Stimulated activated CD8-positive, alpha-beta memory T cell treated with anti-CD3 and anti-CD28 coated beads, Interleukin-7, amount 100 ng/mL, for 1 hour (primary cell): ENCODE measurements around the gene HOXC6.
A peak's percentile ranks its signal among the peaks of the same experiment; 100 is the strongest.

ENCODE experiments used
- DNase-seq, 2 donors: peaks; one replicate each; pipeline ENCODE4 v3.0.0-alpha.2; 2020; ENCODE audit warnings: low read depth in 2 of 2

Gene HOXC6

GRCh38 chr12:54002278-54002914 is 25.8 kb upstream of the HOXC6 start:
- DNase-seq = no peak

DNA sequence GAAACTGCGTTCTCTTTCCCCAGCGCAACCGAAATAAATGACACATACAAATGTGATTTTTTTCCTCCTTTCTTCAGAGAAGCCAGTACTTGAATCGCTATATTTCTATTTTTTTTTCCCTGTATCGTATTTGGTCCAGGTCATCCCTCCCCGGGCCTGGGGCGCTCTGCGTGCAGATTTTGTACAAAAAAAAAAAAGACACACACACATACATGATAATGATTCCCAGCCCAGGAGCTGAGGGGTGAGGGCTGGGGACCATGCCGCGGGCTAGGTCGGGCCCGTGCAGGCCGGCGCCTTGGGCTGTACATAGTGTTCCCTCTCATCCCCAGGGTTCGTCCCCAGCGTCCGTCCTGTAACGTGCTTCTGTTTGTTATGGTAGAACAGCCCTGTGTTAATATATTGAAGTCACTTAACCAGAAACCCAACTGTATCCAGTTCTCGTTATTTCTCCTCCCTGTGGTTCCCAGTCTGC is 25.3 kb upstream of the HOXC6 start:
- no peak for DNase-seq

DNA sequence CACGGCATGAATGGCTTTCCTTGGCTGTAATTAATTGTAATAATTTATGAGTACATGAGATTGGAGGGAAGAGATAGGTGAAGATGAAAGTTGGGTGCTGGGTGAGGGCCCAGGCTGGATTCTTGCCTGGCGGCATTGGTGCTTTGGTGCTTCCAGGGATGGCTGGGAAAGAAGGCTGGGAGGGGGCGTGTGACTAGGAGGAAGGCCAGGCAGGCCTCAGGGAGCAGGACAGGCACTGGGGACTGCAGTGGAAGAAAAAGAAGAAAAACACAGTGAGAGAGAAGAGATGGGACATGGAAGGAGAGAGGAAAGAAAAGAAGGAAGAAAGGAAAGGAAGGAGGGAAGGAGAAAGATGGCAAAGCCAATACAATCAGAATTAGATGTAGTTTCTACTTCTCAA is 24.6 kb upstream of the HOXC6 start:
- DNase-seq = no peak

DNA sequence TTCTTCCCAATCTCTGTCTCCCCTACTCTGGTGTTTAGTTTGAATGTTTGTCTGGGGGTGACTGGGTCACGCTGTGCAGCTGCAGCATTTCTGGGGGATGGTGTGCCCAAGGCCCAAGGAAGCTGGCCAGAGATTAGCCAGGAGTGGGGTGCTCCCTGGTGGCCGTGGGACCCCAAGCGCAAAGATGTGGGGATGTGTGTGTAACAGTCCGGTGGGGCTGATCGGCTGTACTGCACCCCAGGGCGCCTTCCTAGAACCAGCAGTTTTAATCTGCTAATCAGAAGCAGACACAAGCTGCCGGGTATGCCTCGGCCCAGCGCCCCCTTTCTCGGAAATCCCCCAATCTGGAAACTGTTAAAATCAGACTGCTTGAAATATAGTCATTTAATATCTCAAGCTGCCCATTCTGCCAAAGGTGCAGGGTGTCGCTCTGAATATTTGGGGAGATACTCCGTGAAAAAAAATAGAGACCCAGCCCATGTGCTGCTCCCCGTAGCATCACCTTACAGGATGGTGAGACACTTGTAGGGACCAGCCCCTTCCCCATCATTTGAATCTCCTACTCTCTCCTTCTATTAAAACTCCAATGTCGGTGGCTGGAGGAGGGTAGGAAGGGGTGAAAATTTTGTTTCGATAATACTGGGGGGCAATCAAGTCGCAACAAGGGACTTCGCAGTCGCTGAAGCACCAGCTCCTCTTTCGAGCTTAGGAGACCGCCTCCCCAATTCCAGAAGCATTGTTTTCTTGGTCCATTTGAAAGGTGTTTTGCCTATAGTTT is 24.0 kb upstream of the HOXC6 start:
- DNase-seq = no peak

DNA sequence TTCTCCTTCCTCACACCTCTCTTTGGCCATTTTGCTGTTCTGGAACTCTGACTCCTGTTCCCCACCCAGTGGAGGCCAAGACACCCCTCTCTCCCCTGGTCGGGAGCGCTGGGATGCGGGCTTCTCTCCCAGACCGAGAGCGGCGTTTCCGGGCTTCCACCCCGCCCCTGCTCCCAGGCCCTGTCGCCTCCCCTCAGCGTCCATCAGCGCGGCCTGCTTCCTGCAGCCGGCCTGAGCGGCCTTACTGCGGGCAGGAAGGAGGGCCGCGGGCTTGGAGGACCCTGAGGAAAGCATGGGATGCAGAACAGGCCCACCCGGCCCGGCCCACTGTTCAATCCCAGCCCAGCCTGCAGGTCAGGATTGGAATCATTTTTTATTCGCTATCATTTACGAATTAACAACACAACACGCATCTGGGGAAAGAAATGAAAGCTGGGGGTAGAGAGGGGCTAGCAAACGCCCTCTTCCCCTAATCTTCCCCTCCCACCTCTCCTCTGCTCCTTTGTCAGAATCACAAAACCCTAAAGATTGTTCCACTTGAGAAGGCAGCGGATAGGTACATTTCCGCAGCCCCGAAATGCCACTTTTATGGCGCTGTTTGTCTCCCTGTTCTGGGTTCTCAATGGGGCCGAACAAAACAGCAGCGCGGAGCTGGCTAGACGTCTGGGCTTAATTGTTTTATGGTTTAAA is 23.3 kb upstream of the HOXC6 start:
- DNase-seq = no peak

DNA sequence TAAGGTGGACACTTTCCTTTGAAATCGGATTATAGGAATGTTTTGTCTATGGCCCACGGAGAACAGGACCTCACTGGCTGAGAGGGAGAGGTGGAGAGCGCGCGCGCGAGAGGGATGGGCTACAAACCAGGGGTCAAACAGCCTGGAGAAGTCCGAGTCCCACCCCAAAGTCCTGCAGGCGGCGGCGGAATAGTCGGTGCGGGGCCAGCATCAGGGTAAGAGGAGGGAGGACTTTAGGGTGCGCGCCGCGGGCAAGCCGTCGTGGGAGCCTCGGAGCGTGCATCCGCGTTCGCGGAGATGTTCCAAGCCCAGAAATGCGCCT is 22.7 kb upstream of the HOXC6 start:
- no peak for DNase-seq

DNA sequence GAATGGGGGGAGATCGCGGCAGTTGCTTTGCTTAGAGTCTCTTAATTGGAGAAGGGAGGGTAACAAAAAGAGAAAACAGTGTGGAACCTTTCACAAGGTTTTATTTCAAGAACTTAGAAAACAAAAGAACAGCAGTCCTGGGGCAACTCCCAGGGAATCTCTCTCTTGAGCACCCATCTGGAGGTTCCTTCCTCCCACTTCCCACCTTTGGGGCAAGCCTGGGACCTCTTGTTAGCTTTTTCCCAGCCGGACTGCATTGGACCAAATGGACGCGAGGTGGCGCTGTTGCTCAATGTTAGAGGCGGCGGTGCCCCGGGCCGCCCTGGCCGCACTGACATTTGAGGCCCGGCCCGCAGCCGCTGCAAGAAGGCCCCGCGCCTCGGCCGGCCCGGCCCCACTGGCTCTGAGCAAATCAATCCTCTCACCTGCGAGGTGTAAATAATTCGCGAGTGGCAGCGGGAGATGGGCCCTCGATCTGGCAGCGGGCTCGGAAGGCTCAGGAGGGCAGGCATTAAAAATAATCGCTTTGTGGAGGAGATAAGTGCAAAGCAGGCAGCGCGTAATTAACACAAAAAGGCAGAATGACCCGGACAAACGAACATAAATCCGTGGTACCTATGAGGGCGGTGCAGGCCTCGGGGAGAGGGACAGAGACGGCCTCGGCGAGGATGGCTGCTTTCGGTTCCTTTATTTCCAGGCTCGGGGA is 22.2 kb upstream of the HOXC6 start:
- peak; percentile 70 to 78 for DNase-seq

- no peak for DNase-seq
These were observed 21.6 kb upstream of the HOXC6 start for GRCh38 chr12:54006559-54007220.

- no peak for DNase-seq
These were observed 20.5 kb upstream of the HOXC6 start for GRCh38 chr12:54007538-54008259.

GRCh38 chr12:54008260-54008552 is 20.0 kb upstream of the HOXC6 start:
- DNase-seq = no peak

DNA sequence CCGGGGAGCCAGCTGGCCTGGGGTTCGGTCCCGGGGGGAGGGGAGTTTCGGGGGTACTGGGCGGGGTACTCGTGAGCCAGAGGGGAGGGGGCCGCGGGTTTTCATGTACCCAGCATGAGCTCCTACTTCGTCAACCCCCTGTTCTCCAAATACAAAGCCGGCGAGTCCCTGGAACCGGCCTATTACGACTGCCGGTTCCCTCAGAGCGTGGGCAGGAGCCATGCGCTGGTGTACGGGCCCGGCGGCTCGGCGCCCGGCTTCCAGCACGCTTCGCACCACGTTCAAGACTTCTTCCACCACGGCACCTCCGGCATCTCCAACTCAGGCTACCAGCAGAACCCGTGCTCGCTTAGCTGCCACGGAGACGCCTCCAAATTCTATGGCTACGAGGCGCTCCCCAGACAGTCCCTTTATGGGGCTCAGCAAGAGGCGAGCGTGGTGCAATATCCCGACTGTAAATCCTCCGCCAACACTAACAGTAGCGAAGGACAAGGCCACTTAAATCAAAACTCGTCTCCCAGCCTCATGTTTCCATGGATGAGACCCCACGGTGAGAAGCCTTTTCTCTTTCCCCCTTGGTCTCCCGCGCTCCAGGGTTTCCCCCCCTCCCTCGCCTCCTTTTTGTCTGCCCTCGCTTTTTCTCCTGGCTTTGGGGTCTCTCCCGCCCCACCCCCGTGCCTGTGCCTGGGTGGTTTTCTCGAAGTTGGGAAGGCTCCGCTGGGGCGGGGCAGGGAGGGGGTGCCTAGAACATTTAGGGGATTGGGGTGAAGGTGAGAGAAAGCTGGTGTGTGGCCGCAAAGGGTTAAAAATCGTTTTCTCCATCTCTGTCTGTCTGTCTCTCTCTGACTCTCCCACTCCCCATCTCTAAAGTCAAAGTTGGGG is 18.8 kb upstream of the HOXC6 start:
- DNase-seq = no peak

GRCh38 chr12:54010053-54010971 is 17.9 kb upstream of the HOXC6 start:
- no peak for DNase-seq

DNA sequence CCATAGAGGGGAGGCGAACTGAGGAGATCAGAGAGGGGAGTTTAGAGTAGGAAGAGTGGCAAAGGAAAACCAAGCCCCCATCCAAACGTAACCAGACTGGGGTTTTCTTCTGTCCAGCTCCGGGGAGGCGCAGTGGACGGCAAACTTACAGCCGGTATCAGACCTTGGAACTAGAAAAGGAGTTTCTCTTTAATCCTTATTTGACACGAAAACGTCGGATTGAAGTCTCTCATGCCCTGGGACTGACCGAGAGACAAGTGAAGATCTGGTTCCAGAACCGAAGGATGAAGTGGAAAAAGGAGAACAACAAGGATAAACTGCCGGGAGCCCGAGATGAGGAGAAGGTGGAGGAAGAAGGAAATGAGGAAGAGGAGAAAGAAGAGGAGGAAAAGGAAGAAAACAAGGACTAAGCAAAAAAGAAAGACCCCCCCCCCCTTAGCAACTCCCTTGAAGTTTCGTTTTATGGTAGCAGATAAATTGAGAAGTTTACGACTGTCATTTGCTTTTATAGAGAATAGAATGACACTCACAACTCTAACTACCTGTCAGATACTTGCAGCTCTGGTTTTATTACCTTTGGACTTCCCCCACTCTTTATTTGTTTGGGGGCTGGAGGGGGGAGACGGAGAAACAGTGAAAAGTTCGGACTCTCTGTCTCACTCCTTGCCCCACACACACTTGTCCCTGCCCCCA is 17.1 kb upstream of the HOXC6 start:
- DNase-seq = no peak

DNA sequence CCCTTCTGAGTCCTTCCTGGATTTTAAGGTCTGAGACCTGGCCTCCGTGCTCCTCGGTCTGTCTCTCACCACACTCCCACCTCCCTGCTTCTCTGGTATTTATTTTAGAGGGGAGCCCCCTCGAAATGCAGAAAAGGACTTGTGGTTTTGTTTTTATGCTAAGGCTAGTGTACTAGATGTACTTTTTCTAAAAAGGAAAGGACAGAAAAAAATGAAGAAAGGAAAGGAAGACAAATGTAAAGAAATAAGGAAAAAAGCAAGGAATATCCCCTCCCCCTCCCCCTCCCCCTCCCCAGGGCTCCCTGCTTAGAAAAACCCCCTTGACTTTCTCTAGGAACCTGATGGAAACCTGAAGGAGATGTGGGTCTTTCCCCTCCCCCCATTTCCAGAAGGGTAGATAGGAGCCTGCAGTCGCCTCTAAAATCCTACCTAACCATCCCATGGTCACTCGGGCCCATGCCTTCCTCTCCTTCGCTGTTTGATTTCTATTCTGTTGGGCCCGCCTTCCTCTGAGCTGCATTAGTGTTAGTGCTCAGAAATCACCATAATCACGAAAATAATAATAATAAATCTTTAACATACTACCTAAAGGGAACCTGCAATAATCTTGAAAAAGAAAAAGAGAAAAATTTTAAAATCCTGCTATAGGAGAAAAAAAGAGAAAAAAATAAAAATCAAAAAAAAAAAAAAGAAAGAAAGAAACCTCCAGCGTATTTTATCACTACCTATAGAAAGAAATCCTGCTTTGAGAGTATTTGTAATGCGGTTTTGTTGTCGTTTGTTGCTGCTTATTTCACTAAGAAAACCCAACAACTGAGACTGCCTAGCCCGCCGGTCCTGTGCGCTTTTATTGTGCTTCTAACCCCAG is 16.3 kb upstream of the HOXC6 start:
- DNase-seq = no peak

GRCh38 chr12:54012631-54013409 is 15.4 kb upstream of the HOXC6 start:
- no peak for DNase-seq

- no peak for DNase-seq
These were observed 13.7 kb upstream of the HOXC6 start for GRCh38 chr12:54014377-54015017.
